Raji (cell line): Measurements from ENCODE around the gene MMP11.

Experiments used
- POLR2A ChIP-seq: IDR thresholded peaks from 2 replicates; pipeline ENCODE4 v1.6.1; 2011; ENCODE audit warnings: low read depth, low read length, control low read depth; ENCODE audit not compliant: insufficient read depth

MMP11 gene

DNA sequence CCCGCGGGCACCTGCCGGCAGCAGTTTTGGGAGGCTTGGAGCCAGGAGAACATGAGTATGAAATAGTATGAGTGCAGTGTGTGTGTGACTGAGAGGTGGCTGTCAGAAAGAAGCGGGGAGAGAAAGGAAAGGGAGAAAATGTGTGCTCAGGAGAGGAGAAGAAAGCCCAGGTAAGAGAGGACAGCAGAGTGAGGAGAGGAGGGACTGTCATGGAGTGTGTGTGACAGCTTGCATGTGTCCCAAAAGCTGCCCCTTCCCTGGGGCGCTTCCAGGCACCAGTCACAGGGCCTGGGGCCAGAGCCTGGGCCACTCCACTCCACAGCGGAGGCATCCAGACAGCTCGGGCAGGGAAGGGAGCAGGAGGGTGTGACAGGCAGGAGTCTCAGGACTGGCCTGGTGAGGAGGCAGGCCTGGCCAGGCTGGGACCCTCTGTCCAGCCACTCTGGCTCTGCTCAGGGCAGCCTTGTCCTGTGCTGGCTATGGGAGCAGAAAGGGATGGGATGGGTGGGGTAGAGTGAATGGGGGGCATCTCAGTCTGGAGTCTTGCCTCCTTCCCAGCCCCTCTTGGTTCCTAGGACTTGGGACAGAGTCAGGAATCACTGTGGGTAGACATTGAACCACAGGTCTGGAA, 949 bp downstream of the MMP11 start:
- no peak for TF ChIP-seq POLR2A

DNA sequence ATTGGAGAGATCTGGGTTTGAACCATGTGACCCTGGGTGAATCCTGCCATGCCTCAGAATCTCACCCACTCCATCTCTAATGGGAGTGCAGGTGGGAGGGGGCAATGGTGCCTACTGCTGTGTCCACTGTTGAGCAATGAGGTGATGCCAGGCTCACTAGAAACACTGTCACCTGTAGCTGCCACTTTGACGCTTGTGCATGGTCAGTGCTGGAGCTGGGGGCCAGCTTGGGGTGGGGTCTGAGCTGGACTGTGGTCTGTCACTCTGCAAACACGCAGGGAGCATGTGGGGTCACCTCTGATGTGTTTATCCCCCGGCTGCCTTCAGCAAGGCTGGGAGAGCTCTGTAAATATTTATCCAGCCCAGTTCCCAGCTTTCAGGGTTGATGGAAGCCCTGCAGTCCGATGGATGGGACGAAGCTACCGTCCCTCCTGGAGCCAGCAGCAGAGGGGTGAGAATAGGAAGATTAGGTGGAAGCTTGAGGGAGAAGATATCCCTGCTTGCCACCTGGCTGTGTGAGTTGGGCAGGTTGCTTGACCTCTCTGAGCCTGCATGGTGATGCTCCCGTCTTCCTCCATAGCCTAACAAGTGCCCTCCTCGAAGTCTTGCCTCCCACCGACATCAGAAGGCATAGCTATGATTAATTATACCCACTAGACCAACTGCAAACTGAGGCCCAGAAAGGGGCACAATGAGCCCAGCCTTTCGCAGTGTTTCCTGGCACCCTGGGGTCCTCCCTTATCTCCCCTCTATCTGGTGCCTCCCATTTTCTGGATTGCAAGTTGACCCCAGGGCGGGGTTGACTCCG, 1.7 kb downstream of the MMP11 start:
- no peak for TF ChIP-seq POLR2A

DNA sequence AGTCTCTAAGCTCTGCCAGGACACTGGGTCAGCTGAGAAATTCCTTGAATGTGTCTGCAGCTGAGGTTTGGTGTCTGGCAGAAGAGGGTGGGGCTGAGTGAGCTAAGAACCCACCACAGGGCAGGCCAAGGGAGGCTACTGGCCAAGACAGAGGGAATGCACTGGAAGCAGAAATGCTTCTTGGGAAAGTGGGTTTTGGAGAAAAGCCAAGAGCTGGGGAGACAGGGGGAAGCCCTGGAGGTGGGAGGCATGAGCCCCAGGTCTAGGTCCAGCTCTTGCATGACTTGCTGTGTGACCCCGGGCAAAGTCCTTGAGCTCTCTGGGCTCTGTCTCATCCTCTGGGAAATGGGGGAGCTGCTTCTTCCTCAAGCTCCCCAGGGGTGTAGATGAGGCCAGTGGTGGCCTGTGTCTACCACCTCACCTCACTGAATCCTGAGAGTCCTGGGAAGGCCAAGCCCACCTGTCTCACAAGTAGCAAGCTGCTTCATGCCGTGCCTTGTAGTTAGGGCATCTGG, 2.3 kb downstream of the MMP11 start:
- no peak for TF ChIP-seq POLR2A

DNA sequence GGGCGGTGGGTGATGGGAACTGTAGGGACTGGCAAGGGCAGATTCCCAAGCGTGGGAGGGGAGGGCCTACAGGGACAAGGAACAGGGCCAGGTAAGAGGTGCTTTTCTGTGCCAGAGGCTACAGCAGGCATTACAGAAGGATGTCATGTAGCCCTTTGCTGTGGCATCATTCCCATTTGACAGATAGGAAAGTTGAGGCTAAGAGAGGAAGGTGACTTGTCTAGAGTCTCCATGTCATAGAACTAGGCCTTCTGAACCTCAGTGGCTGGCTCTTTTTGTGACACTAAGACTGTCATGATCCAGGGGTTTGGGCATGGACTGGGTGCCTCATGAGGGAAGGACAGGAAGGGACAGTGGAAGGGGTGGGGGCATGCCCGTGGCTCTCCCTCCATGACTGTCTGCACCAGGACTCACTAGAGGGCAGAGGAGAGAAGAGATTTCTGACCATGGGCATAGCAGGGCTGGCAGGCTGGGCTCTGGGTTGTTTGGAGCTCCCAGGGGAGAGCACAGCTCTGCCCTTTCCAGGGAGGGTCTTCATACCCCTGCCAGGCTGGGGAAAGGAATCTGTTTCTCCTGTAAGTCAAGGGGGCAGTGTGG, 3.2 kb downstream of the MMP11 start:
- TF ChIP-seq POLR2A = no peak

DNA sequence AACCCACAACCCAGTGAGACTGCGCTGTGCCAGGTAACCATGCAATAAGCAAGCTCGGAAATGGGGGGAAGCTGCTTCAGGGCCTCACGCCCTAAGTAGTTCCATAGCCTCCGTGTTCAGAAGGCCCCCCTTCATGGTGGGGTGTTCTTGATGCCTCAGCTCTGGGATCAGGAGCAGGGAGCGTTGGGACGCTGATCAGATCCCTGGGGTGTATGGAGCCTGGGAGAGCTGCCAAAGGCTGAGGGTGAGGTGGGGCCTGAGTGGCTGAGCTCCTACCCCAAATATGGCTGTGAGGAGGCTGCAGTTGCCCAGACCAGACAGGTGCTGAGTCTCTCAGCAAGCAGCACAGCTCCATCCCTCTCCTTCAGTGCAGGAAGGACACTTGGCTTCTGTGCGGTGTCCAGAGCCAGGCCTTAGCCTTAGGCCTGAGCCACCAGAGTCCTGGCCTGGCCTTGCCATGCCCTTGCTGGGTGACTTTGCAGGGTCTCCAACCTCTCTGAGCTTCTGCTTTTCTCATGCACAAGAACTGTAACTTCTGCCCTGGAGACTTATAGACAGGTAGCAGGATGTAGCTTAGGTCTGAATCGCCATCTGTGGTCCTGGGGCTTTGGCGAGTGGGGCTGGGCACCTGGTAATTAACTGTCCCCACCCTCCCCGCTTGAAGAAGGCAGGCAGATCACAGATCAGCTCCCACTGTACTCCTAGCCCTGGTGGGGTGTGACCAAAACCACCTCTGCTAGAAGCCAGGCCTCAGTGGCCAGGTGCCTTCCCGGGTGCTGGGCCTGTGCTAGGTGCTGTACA, 5.3 kb downstream of the MMP11 start:
- TF ChIP-seq POLR2A = no peak

DNA sequence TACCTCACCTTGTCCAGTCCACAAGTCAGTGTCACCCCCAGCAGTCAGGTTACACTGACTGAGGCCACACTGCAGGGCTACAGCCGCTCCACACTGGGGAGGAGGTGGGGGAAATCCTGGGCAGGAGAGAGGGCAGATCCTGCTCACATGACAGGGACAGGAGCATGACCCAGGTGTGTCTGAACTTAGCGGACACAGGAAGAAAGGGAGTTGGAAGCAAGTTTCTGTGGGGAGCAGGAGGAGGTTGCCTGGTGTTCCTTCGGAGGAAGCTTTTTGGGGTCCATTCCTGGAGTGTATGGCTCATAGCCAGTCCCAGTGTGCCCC, 5.9 kb downstream of the MMP11 start:
- no peak for TF ChIP-seq POLR2A

DNA sequence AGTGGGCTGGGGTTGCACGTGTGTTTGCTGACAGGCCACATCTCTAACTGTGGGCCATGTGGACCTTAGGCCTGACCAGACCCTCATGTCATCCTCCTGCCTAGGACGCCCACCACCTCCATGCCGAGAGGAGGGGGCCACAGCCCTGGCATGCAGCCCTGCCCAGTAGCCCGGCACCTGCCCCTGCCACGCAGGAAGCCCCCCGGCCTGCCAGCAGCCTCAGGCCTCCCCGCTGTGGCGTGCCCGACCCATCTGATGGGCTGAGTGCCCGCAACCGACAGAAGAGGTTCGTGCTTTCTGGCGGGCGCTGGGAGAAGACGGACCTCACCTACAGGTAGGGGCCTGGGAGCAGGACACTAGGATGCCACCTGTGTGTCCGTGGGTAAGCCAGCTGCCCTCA, 6.4 kb downstream of the MMP11 start:
- no peak for TF ChIP-seq POLR2A

DNA sequence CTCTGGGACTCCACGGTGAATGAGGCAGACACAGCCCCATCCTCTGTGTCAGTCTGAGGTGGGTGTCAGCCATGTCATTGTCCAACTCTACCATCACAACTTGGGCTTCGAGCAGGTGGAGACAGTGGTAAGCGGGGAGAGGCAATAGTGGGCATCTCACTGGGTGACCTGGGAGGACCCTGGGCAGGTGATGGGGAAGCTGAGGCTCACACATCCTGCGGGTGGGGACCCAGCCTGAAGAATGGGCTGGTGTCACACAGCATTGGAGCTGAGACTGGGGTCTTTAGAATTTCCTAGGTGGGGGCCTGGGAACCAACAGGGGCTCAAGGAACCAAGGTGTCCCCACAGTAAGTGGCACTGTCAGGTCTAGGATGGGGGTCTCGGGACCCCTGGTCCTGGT, 7.1 kb downstream of the MMP11 start:
- TF ChIP-seq POLR2A = no peak

DNA sequence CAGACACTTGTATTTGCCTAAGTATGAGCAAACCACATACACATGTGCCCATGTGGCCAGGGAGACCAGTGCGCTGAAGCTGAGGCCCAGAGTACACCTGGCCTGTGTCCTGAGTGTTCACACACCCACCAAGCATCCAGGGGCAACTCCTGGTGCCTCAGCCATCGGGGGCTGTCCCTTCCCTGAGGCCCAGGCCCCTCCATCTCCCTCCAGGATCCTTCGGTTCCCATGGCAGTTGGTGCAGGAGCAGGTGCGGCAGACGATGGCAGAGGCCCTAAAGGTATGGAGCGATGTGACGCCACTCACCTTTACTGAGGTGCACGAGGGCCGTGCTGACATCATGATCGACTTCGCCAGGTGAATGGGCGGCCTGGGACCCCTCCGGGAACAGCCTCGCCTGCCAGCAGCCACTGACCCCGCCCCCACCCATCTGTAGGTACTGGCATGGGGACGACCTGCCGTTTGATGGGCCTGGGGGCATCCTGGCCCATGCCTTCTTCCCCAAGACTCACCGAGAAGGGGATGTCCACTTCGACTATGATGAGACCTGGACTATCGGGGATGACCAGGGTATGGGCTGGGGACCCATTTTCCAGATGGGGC, 7.6 kb downstream of the MMP11 start:
- no peak for TF ChIP-seq POLR2A

DNA sequence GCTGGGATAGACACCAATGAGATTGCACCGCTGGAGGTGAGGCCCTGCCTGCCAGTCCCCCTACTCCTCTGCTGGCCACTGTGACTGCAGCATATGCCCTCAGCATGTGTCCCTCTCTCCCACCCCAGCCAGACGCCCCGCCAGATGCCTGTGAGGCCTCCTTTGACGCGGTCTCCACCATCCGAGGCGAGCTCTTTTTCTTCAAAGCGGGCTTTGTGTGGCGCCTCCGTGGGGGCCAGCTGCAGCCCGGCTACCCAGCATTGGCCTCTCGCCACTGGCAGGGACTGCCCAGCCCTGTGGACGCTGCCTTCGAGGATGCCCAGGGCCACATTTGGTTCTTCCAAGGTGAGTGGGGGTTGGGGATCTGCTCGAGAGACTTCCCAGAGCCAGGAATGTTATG, 8.4 kb downstream of the MMP11 start:
- TF ChIP-seq POLR2A = no peak

DNA sequence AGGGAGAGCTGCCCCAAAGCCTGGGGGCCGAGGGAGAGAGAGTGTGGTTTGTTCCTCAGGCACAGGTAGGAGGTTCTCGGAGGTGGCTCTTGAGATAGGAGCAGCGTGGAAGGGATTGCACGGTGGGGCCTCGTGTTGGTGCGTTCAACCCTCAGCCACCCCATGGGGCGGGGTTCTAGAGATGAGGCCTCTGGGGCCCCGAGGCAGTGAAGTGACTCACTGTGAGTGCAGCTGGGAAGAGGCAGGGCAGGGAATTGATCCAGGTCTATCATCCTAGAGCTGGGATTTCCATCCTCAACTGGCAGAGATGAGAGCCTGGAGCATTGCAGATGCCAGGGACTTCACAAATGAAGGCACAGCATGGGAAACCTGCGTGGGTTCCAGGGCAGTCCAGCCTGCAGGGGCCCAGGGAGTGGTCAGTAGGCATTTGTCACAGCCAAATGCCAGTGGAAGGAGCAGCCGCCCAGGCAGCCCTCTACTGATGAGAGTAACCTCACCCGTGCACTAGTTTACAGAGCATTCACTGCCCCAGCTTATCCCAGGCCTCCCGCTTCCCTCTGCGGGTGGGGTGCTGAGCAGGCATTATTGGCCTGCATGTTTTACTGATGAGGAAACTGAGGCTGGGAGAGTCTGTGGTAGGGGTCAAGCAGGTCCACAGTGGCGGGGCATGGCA, 9.0 kb downstream of the MMP11 start:
- no peak for TF ChIP-seq POLR2A

DNA sequence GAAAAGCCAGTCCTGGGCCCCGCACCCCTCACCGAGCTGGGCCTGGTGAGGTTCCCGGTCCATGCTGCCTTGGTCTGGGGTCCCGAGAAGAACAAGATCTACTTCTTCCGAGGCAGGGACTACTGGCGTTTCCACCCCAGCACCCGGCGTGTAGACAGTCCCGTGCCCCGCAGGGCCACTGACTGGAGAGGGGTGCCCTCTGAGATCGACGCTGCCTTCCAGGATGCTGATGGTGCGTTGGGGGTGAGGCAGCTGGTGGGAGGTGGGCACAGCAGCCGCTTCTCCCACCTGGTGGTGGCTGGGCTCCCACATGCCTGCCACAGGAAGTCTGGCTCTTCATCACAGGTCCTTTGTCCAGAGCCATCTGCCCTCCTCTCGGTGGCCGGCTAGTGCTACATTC, 9.6 kb downstream of the MMP11 start:
- no peak for TF ChIP-seq POLR2A

DNA sequence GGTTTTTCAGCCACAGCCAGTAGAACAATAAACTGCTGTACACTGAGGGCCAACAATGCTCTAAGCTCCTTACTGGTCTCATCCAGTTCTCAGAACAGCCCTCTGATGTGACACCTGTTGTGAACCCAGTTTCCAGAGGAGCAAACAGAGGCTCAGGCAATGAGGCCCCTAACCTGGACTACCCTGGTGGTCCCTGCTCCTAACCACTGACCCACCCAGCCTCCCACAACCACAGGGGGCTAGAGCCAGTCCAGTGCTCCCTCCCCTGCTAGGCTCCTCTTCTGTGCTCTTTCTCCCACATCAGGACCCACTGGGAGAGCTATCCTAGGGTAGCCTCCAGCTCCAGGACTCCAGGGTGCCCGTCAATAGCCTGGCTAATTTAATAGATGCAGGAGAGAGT, 10.1 kb downstream of the MMP11 start:
- no peak for TF ChIP-seq POLR2A

DNA sequence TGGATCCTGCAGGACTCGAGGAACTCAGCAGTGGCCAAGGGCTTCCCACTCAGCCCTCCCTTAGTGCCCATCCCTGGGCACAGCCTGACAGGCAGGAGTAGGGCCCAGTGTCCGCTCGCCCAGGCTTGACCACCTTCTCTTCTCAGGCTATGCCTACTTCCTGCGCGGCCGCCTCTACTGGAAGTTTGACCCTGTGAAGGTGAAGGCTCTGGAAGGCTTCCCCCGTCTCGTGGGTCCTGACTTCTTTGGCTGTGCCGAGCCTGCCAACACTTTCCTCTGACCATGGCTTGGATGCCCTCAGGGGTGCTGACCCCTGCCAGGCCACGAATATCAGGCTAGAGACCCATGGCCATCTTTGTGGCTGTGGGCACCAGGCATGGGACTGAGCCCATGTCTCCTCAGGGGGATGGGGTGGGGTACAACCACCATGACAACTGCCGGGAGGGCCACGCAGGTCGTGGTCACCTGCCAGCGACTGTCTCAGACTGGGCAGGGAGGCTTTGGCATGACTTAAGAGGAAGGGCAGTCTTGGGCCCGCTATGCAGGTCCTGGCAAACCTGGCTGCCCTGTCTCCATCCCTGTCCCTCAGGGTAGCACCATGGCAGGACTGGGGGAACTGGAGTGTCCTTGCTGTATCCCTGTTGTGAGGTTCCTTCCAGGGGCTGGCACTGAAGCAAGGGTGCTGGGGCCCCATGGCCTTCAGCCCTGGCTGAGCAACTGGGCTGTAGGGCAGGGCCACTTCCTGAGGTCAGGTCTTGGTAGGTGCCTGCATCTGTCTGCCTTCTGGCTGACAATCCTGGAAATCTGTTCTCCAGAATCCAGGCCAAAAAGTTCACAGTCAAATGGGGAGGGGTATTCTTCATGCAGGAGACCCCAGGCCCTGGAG, 10.9 kb downstream of the MMP11 start:
- TF ChIP-seq POLR2A = no peak

DNA sequence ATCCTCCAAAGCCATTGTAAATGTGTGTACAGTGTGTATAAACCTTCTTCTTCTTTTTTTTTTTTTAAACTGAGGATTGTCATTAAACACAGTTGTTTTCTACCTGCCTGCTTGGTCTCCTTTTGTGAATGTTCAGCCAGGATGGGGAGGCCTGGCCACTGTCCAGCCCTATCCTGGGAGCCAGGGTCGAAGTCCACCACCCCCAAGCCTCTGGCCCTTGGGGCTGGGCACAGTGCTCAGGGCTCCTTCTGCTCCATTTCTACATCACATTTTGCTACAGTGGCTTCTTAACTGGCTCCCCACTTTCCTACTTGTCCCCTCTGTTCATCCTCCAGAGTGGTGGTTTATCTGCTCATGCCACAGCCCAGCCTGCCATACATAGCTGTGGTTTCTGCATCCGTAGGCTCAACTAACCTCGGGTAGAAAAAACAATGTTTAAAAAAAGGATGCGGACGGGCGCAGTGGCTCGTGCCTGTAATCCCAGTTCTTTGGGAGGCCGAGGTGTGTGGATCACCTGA, 11.6 kb downstream of the MMP11 start:
- no peak for TF ChIP-seq POLR2A
